ENCODE data around the gene C11orf97.
"Not testable (repeated sequence)": the region's sequence is repeated elsewhere in the genome, so short reads cannot be mapped to it uniquely, and the experiment has no call there.

C11orf97 gene

GRCh38 chr11:94525546-94526324 lies 13.5 kb downstream of the C11orf97 start:
- DNase-seq: peak; percentile 88

GRCh38 chr11:94526645-94527438 lies 14.6 kb downstream of the C11orf97 start:
- no peak for DNase-seq

- DNase-seq: peak; percentile 67
These were observed 16.3 kb downstream of the C11orf97 start for GRCh38 chr11:94528551-94528950.

GRCh38 chr11:94532211-94532610 lies 19.9 kb downstream of the C11orf97 start:
- no peak for DNase-seq

GRCh38 chr11:94533206-94533605 lies 20.9 kb downstream of the C11orf97 start:
- DNase-seq: no peak

- DNase-seq: no peak
These were observed 21.7 kb downstream of the C11orf97 start for GRCh38 chr11:94533696-94534630.

GRCh38 chr11:94536386-94536785 lies 24.1 kb downstream of the C11orf97 start:
- DNase-seq: no peak

- peak; percentile 84 for DNase-seq
These were observed 24.9 kb downstream of the C11orf97 start for GRCh38 chr11:94537031-94537600.

- no peak for DNase-seq
These were observed 27.2 kb downstream of the C11orf97 start for GRCh38 chr11:94539420-94539819.

GRCh38 chr11:94543695-94544645 lies 31.7 kb downstream of the C11orf97 start, which contains the start of gene FUT4:
Gene FUT4, plus strand, starts transcription at chr11:94543921. Its CDS starts 213 bp downstream, at chr11:94544134.
- peak; percentile 89 for DNase-seq

GRCh38 chr11:94544646-94545263 lies 32.5 kb downstream of the C11orf97 start:
- peak; percentile 16 for DNase-seq

GRCh38 chr11:94545264-94546161 lies 33.3 kb downstream of the C11orf97 start:
- DNase-seq: no peak

GRCh38 chr11:94546162-94546470 lies 33.9 kb downstream of the C11orf97 start:
- no peak for DNase-seq

- no peak for DNase-seq
These were observed 34.6 kb downstream of the C11orf97 start for GRCh38 chr11:94546886-94547285.

GRCh38 chr11:94549146-94549545 lies 36.9 kb downstream of the C11orf97 start:
- no peak for DNase-seq

- DNase-seq: no peak
These were observed 38.3 kb downstream of the C11orf97 start for GRCh38 chr11:94550513-94550912.

- DNase-seq: peak; percentile 37
These were observed 41.7 kb downstream of the C11orf97 start for GRCh38 chr11:94553938-94554337.

- not testable (repeated sequence) for DNase-seq
These were observed 43.6 kb downstream of the C11orf97 start for GRCh38 chr11:94555752-94556329.

- DNase-seq: peak; percentile 80
These were observed 45.2 kb downstream of the C11orf97 start for GRCh38 chr11:94557421-94557820.
